Bronchial smooth muscle cell (primary cell): Measurements from ENCODE around the gene KRTAP23-1. TPM values are rescaled to one million over a fixed set of nuclear protein-coding genes. Genes with fewer than 3 reads are reported as not detected.

Experiments
- total RNA-seq: library from RNA; depleted of rRNA; stranded (reverse); fragments of >200 nt; gene quantifications from 2 replicates; pipeline ENCODE4 v1.2.1, GENCODE V29; 2014

Gene KRTAP23-1, protein sequence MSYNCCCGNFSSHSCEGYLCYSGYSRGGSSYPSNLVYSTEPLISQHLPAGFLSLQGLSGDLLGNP
- not detected in 2 replicates for total RNA-seq

DNA sequence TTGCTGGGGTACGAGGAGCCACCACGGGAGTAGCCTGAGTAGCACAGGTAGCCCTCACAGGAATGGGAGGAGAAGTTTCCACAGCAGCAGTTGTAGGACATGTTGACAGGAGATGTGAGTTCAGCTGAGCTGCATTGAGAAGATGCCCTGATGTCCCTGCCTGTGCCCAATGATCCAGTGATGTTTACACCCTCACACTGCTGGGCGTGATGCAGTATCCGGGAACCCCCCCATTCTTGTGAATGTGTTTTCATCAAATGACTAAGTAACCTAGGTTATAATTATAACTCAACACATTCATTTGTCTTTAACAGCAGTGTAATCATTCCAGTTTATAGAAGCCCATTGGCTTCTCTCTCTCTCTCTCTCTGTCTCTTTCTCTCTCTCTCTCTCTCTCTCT is at the start of gene KRTAP23-1:
Gene KRTAP23-1 (minus strand): TSS at position 101 of the 400 bp plus-strand sequence. CDS start 0 bp downstream, at position 101.

DNA sequence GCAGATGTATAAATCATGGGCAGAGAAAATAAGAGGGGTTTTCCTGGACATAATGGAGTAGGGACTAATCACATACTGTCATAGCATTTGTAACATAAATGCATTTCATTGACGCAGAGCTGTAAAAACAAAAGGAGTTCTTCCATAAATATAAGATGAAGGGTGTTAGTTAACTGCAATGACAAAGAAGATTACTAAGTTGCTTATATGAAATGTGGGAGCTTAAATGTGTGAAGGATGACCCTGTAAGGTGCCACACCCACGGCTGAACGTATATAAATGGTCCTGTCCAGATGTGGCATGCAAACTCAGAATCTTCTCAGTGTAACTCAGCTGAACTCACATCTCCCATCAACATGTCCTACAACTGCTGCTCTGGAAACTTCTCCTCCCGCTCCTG is 47.3 kb upstream of the KRTAP23-1 start, which contains the start of gene KRTAP13-1:
Gene KRTAP13-1 (plus strand): TSS at position 301 of the 400 bp plus-strand sequence. CDS start 56 bp downstream, at position 357.

DNA sequence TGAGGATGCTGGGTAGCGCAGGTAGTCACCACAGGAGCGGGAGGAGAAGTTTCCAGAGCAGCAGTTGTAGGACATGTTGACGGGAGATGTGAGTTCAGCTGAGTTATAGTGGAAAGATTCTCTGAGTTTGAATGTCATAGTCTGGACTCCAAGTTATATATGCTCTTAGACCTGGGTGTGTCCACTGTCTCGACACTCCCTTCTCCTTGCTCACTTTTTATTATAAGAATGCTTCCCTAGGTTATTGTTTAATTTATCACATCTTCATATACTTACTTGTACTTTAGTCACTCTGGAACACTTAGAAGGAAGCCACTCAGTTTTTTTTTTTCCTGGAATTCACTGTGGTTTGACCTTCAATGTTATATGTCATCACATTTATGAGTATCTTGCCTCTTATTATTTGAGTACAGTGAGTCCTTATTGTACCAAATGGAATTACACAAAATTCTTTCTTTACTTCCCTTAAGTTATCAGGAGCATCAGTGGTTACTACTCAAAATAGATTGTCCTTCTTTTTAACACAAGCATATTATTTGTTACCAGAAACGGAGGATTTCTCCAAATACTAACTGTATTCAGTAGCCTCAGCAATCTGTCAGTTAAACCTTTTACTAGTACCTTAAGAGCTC is 23.8 kb upstream of the KRTAP23-1 start, which contains the start of gene KRTAP13-2:
Gene KRTAP13-2 (minus strand): TSS at position 133 of the 632 bp plus-strand sequence. CDS start 58 bp downstream, at position 75.

DNA sequence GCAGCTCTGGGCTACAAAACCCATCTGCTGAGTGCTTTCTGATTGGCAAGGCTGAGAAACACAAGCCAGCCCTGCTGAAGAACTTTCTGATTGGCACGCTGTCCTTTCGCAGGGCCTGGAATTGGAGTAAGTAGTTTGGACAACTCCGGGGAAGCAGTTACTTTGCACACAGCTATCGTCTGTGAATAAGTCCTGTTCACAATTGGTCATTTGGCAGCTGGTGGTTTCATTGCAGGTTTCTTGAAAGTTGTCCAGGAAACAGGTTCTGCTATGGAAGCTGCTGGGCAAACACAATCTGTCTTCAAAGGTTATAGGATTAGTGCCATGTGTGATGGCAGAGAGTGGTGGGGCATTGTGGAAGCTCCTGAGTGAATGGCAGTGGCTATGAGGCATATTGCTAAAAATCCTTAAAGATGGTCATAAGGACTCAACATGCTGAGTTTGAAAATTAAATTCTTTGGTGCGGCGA is 11.1 kb downstream of the KRTAP23-1 start, which contains the start of gene KRTAP27-1:
Gene KRTAP27-1 (minus strand): TSS at position 419 of the 469 bp plus-strand sequence. CDS start 26 bp downstream, at position 393.

DNA sequence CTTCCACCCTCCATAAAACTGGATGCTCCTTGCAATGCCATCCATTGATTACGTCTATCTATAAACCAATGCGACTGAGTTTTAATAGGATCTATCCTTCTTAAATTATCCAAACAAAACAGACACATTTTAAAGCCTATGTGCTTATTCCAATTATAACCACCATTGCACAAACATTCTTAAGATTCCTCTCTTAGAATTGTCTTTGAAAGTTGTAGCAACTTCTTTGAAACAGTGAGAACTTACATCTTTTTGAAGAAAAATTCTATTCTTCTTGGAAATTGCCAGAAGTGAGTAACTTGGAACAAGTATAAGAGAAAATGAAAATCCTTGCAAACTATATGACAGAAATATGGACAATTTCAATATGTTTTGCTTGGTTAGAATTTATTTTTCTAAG is 28.2 kb downstream of the KRTAP23-1 start, which contains the start of gene KRTAP26-1:
Gene KRTAP26-1 (minus strand): TSS at position 101 of the 400 bp plus-strand sequence. CDS start 280 bp downstream, outside the sequence.

Other genes with a start within 250 kb of the KRTAP23-1 start
- not detected in 2 replicates for gene CLDN17, start 181.8 kb downstream of the KRTAP23-1 start, total RNA-seq
- not detected in 2 replicates for gene CLDN8, start 132.5 kb downstream of the KRTAP23-1 start, total RNA-seq
- not detected in 2 replicates for gene KRTAP24-1, start 65.7 kb downstream of the KRTAP23-1 start, total RNA-seq
- gene KRTAP25-1, start 59.1 kb downstream of the KRTAP23-1 start, total RNA-seq = not detected in 2 replicates
- not detected in 2 replicates for gene KRTAP26-1, start 28.3 kb downstream of the KRTAP23-1 start, total RNA-seq
- gene KRTAP27-1, start 10.9 kb downstream of the KRTAP23-1 start, total RNA-seq = not detected in 2 replicates
- gene KRTAP13-2, start 23.7 kb upstream of the KRTAP23-1 start, total RNA-seq = not detected in 2 replicates
- gene KRTAP13-1, start 47.4 kb upstream of the KRTAP23-1 start, total RNA-seq = not detected in 2 replicates
- gene KRTAP13-3, start 77.3 kb upstream of the KRTAP23-1 start, total RNA-seq = not detected in 2 replicates
- not detected in 2 replicates for gene KRTAP13-4, start 81.6 kb upstream of the KRTAP23-1 start, total RNA-seq
- not detected in 2 replicates for gene KRTAP15-1, start 91.7 kb upstream of the KRTAP23-1 start, total RNA-seq
- not detected in 2 replicates for gene KRTAP19-1, start 131.8 kb upstream of the KRTAP23-1 start, total RNA-seq
- not detected in 2 replicates for gene KRTAP19-2, start 138.8 kb upstream of the KRTAP23-1 start, total RNA-seq
- gene KRTAP19-3, start 143.4 kb upstream of the KRTAP23-1 start, total RNA-seq = not detected in 2 replicates
- not detected in 2 replicates for gene KRTAP19-4, start 148.6 kb upstream of the KRTAP23-1 start, total RNA-seq
- gene KRTAP19-5, start 153.5 kb upstream of the KRTAP23-1 start, total RNA-seq = not detected in 2 replicates
- not detected in 2 replicates for gene KRTAP19-6, start 193.3 kb upstream of the KRTAP23-1 start, total RNA-seq
- gene KRTAP19-7, start 212.7 kb upstream of the KRTAP23-1 start, total RNA-seq = not detected in 2 replicates
- gene KRTAP22-2, start 241.8 kb upstream of the KRTAP23-1 start, total RNA-seq = not detected in 2 replicates
- not detected in 2 replicates for gene KRTAP6-3, start 243.8 kb upstream of the KRTAP23-1 start, total RNA-seq